H54 (cell line): ENCODE data around the gene OR13F1.

ENCODE experiments used
- DNase-seq: peaks from one replicate; pipeline ENCODE4 v3.0.0; 2011; ENCODE audit warnings: low spot score, mixed read lengths; ENCODE audit not compliant: insufficient read length
- FAIRE-seq: peaks from 3 replicates; lab custom pipeline; 2011; peaks lifted over from hg19 to GRCh38; lab: Jason Lieb, UNC
- POLR2A ChIP-seq: IDR thresholded peaks from 2 replicates; pipeline ENCODE4 v1.6.1; 2011; ENCODE audit warnings: low read depth, mild to moderate bottlenecking, low read length

The OR13F1 gene

GRCh38 chr9:104553261-104553660 is 49.2 kb downstream of the OR13F1 start:
- no peak for TF ChIP-seq POLR2A
- no peak for FAIRE-seq

More at GRCh38 chr9:104553261-104553660, 49.2 kb downstream of the OR13F1 start:
- DNase-seq: no peak
